SH-SY5Y (cell line): ENCODE data around the gene PPP2R2B.

Experiments
- GATA2 ChIP-seq: IDR thresholded peaks from 2 replicates; pipeline ENCODE4 v1.6.1; 2011; ENCODE audit warnings: mild to moderate bottlenecking, low read depth, low read length
- GATA3 ChIP-seq: IDR thresholded peaks from 2 replicates; pipeline ENCODE4 v1.6.1; 2011; ENCODE audit warnings: low read depth, mild to moderate bottlenecking, low read length, moderate library complexity

Gene PPP2R2B

DNA sequence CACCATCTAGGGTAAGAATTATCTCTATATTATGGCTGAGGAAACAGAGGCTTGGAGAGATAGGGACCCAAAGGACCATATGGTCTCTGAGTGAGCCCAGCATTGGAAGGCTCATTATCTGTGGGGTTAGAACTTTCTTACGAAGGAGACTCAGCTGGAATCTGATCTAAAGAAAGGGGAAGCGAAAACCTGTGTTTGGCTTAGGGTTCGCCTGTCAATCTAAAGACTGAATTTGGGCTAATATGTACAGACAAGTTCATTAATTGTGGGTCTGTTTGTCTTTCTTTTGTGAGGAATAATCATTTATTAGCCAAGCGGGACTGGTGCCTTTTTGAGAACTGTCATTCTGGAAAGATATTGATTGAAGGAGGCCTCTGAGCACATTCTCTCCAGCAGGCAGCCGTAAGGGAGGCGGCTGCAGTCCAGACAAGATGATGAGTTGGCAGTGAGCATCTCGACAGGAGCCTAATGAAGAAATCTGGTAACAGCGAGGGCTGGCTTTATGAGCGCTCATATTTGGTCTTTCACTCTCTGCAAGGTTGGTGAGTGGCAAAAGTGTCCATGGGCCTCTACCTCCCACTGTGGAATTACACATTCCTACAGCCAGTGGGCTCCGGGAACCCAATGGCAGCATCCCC lies 258.4 kb downstream of the PPP2R2B start:
- TF ChIP-seq GATA2 (no peak), GATA3 (no peak)

DNA sequence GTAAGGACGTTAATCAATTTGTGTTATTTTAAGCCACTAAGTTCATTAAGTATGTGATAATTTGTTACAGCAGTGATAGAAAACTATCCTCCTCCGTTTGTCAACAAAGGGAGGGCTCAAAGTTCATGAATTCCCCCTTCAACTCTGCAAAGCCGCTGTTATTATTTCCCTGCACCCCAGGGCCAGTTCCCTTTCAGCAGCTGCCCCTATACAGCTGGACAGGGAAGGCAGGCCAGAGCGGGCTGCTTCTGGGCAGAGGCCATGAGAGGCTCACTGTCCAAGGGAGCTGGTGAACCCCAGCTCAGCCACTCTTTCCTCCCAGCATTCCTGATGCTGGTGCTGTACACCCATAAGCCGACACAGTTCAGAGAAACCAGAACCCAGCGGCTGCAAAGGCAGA lies 260.1 kb downstream of the PPP2R2B start:
- TF ChIP-seq GATA3 (no peak), GATA2 (no peak)

DNA sequence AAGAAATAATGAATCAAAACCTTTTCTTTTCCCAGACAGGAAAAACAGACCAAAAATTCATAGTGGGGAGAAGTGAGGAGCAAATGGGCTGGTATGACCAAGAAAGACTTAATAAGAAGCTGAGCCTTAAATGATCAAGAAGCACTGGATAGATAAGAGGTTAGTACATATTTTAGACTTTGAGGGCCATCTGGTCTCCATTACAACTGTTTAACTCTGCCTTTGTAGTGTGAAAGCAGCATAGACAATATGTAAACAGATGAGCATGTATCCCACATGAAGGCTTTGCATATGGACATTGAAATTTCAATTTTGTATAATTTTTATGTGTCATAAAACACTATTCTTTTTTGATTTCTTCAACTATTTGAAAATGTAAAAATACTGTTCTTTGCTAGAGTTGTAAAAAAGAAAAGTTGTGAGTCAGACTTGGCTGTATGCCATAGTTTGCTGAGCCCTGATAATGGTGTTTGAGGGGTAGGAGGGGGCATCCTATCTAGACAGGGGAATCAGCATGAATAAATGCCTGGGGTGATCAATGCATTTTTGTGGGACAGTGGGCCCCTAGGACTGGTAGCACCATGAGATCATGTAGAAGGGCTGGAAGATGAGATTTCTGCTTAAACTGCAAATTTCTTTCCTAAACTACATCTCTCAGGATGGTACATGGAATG lies 270.8 kb downstream of the PPP2R2B start:
- TF ChIP-seq GATA3 (no peak), GATA2 (no peak)

DNA sequence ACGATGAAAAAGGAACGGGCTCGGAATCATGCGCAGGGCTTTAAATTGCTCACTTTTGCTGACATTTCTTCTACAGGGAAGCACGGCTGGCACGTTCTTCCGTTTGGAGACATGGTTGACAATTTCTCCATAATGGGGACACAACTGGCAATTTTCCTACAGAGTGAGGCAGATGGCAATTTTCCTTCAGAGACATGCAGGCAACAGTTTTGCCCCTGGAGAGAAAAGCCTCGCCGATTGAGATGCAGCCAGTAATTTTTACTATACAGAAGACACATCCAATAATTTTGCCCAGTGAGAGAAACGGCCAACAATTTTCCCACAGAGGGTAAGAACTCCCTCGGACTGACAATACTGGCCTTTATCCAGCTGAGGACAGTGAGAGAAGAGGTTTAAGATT lies 271.7 kb downstream of the PPP2R2B start:
- TF ChIP-seq GATA2 (no peak), GATA3 (no peak)

DNA sequence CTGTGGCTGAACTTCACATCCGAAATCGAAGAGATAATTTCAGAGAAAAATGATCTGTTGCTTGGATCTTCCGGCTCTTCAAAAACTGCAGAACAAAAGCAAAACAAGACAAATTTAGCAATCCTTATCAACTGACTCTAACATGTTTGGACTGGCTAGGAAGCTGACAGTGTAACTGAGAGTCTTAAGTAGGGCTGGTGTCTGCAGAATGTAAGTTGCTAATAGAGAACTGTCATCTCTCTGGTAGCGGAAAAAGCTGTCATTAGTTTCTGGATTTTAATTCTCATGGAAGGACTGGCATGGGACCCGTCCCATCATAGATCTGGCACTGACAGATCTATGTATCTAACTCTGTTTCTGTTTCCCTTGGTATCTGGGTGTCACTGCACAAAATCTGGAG lies 278.2 kb downstream of the PPP2R2B start:
- TF ChIP-seq GATA3 (no peak), GATA2 (no peak)

DNA sequence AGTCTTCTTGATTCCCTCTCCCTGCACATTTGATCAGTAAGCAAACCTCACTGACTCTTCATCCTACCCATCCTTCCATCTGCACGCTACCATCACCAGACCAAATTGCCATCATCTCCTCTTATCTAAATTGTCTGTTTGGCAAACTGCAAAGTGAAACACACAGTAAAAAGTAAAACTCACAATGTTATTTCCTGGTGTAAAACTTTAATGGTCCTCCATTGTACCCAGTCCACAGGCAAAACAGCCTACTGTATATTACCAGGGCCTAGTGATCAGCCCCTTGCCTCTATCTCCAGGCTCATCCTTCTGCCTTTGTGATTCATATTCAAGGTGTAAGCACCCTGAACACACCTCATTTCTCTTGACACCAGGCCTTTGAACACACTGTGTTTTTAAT lies 279.3 kb downstream of the PPP2R2B start:
- TF ChIP-seq GATA2 (no peak), GATA3 (no peak)

DNA sequence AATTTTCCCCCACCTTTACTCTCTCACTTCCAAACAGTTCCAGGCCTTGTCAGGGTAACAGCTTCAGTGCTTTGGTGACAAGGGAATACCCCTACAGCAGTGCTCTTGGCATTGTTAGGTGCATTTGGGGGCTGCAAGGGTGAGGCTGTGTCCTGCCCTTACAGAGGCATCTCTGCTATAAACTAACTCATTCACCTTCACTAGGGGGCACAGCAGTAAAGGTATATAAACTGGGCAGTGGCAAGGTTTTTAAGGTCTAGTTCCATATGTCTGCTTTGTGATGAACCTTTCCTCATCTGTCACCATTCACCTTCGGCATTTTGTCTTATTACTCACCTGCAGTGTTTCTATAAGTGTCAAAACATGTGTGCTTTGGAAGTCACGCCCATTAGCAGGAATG lies 283.5 kb downstream of the PPP2R2B start:
- no peak for TF ChIP-seq GATA2
- no peak for TF ChIP-seq GATA3

DNA sequence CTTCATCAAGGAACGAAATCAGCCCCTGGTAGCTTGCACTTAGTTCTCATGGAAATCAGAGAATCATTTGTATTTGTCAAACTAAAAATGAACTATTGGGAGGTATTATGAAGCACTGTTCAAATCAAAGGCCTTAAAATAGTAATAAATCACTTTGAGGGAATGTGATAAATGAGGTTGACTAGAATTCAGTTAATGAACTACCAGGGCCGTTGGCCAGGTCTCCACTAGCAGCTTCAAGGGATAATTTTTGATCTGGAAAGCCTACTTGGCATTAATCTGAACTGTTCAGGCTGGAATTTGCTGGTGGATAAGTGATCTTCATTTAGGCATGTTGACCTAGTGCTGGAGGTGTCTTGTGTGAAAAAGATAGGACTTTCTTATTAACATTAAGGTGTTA lies 286.2 kb downstream of the PPP2R2B start:
- TF ChIP-seq GATA3 = no peak
- TF ChIP-seq GATA2 = no peak

DNA sequence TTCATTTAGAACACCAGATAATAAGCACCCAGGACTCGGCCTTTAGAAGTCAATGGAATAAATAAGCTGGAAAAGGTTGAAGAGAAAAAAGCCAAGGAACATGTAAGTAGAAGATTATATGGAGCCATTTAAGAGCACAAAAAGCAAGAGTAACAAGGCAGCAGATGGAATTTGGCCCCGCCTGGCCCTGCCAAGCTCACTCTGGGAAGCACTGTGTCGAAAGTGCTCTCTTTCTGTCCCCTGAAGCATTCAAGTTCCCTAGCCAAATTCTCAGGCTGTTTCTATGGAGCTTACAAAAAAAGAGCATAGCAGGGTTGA lies 289.6 kb downstream of the PPP2R2B start:
- no peak for TF ChIP-seq GATA2
- TF ChIP-seq GATA3 = no peak

DNA sequence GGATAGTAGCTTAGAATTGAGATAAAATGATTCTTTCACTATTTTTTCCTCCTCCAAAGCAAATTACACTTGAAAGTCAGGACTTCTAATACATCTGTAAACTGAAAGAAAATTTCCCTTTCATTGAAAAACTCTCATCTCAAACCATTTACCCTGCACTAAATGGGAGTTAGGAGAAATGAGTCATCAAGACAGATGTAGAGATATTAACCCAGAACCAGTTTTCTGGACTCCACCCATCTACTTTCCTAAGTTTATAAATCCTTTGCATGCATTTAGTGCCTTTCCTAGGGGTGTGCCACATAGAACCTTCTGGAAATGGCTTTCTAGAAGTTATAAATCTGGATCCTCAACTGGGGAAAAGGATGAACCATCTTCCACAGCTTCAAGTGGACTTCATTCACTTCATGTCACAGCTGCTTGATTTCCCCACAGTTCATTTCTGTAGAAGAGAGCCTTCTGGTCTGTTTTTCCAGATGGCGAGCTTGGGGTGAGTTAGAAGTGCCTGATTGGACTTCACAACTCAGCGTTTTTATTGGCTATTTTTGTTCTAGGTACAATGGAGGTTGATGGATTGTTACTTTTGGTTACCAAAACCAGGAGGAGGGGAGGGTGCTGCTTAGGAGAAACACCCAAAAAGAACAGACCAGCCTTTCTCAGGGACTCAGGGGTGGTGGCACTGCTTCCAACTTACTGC lies 290.1 kb downstream of the PPP2R2B start:
- TF ChIP-seq GATA3 (no peak), GATA2 (no peak)

DNA sequence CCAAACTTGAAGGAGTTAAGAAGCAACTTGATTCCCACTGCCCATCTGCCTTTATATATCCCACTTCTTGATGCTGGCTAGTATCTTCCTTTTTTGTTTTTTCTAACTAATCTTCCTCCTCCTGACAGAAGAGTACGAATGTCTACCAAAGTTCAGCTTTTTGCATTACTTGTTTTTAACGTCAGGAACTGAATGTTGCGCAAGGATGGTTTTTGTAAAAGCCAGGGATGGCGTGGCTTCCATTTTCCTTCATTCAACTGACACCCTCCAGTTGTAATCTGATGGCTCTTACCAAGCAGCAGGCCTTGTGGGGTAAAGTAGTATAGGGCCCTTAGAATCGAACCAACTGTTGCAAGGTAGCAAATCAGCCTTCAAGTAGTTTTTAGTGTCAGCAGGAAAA lies 291.8 kb downstream of the PPP2R2B start:
- TF ChIP-seq GATA2 (no peak), GATA3 (no peak)

DNA sequence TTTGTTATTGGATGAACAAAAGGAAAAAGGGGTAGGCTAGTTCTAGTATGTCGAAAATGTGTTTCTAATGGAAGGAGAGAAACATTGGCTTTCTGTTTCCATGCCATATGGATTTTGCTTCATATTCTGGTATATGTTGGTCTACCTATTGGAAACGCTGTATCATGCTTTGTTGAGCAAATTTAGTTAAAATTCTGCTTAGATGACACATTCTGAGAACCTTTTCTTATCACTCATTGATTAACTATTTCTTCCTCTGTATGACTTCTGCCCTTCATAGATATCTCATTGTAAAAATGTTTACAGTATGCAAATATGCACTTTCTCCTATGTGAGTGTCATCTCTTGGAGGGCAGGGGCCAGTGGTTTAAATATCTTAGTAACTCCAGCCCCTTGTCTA lies 293.8 kb downstream of the PPP2R2B start:
- no peak for TF ChIP-seq GATA2
- no peak for TF ChIP-seq GATA3

DNA sequence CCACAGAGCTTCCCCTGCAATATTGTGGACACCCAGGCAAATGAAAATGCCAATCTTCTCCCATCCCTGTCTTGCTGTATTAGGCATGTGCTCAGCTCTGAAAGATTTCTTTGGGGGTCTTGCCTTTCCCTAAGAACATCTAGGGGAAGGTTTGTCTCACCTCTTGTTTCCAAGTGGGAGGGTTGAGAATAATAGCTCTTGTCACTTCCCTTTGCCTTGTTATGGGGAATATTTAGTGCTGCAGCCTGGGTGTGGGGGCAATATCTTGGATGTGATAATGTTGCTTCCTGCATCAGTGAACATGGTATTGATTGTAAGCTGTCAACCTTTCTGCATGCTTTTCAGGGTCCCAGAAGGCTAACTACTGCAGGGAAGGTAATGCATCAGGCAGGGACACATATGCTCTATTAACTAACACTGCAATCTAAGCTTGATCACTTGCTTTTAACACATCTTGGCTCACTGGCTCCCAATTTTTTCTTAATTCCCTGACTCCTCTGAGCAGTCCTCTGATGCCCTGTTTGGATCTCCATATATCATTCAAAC lies 296.4 kb downstream of the PPP2R2B start:
- no peak for TF ChIP-seq GATA3
- no peak for TF ChIP-seq GATA2

DNA sequence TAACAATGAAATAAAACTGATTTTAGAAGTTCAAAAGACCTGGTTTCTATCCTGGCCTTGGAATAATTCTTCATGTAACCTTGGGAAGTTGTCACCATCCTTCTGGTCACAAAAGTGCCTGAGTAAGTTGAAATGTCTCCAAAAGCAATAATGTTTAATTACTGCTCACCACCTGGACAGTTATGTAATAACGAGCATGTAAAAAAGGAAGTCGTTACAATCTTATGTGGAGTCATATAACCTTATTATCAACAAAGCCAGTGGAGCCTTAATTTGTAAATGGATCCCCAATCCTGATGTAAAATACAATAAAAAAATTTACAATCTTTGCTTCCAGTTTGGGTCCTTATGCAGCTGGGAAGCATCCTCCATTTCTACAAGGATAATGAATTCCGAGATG lies 298.3 kb downstream of the PPP2R2B start:
- TF ChIP-seq GATA3 = no peak
- TF ChIP-seq GATA2 = no peak

DNA sequence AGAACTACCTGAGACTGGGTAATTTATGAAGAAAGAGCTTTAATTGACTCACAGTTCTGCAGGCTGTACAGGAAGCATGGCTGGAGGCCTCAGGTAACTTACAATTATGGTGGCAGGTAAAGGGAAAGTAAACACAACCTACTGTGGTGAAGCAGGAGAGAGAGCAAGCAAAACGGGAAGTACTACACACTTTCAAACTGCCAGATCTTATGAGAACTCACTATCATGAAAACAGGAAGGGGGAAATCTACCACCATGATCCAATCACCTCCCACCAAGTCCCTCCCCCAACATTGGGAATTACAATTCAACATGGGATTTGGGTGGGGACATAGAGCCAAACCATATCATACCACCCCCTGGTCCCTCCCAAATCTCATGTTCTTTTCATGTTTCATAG lies 303.8 kb downstream of the PPP2R2B start:
- TF ChIP-seq GATA3 = no peak
- TF ChIP-seq GATA2 = no peak

DNA sequence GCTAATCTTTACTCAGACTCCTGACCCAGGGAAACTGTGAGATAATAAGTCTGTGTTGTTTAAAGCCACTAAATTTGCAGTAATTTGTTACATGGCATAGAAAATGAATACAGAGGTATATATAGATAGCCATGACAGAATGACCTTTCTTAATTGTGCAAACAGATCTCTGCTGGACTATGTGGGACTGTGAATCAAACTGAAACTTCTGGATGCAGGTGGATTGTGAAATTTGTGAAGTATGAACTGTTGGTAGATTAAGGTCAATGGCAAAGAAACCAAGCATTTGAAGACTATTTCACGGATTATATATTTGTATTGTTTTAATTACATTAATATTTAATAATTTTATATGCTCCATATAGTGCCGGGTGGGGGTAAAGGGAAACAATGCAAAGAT lies 310.4 kb downstream of the PPP2R2B start:
- TF ChIP-seq GATA3 (no peak), GATA2 (no peak)
